HL-60 (cell line): ENCODE data around the gene INAVA.

Experiments
- DNase-seq, 2 experiments: peaks; one replicate each; pipeline ENCODE4 v3.0.0-alpha.2; 2010 to 2020; ENCODE audit warnings: low read depth in 1 of 2, low spot score in 1 of 2
- H3K27ac ChIP-seq: fragments of 250-450 bp; sonication (Bioruptor Pico); replicated peaks from 2 replicates; pipeline ENCODE4 v1.5.1; 2020; ENCODE audit warnings: mild to moderate bottlenecking, moderate library complexity
- H3K27me3 ChIP-seq: fragments of 250-450 bp; sonication (Bioruptor Pico); 2 replicates; pipeline ENCODE4 v1.5.1; 2021; ENCODE audit warnings: mild to moderate bottlenecking, moderate library complexity; ENCODE audit not compliant: insufficient read depth, poor library complexity, severe bottlenecking
- H3K4me3 ChIP-seq: replicated peaks from 2 replicates; pipeline ENCODE4 v1.5.1; 2011; ENCODE audit warnings: mild to moderate bottlenecking, control low read depth, low read length; ENCODE audit not compliant: insufficient read depth
- CTCF ChIP-seq: IDR thresholded peaks from one replicate; pipeline ENCODE4 v1.5.1; 2011; ENCODE audit warnings: low read length, control low read depth, inconsistent platforms; ENCODE audit not compliant: insufficient read depth
- GABPA ChIP-seq: IDR thresholded peaks from 2 replicates; pipeline ENCODE4 v1.6.1; 2012; ENCODE audit warnings: low read depth
- POLR2AphosphoS5 ChIP-seq: IDR thresholded peaks from 2 replicates; pipeline ENCODE4 v1.6.1; 2012; ENCODE audit warnings: low read depth
- REST ChIP-seq: IDR thresholded peaks from 2 replicates; pipeline ENCODE4 v1.6.1; 2012; ENCODE audit warnings: low read depth; ENCODE audit not compliant: insufficient replicate concordance
- SPI1 ChIP-seq: IDR thresholded peaks from 2 replicates; pipeline ENCODE4 v1.6.1; 2012; ENCODE audit warnings: low read depth, mild to moderate bottlenecking, borderline replicate concordance

The INAVA gene

GRCh38 chr1:200850554-200850953 lies 44.1 kb upstream of the INAVA start:
- TF ChIP-seq POLR2AphosphoS5, result no peak
- TF ChIP-seq REST, result no peak
- TF ChIP-seq GABPA, result no peak
- TF ChIP-seq SPI1, result no peak
- no peak for TF ChIP-seq CTCF
- H3K27ac ChIP-seq, result no peak overlapping the region
- DNase-seq, result no peak
- H3K4me3 ChIP-seq, result no peak overlapping the region
- H3K27me3 ChIP-seq, result no peaks in the 10 kb centered on the region

- Histone ChIP-seq H3K27ac (peak overlapping the region; percentile 58), H3K27me3 (no peaks in the 10 kb centered on the region), H3K4me3 (no peak overlapping the region)
- TF ChIP-seq GABPA (no peak), CTCF (no peak), SPI1 (no peak), REST (no peak), POLR2AphosphoS5 (no peak)
- DNase-seq, result no peak
Measured at GRCh38 chr1:200856716-200857357, 37.9 kb upstream of the INAVA start.

- peak; percentile 14 to 37 for DNase-seq
- H3K4me3 ChIP-seq, result no peak overlapping the region
- TF ChIP-seq REST, result no peak
- TF ChIP-seq SPI1, result no peak
- no peak for TF ChIP-seq CTCF
- no peak for TF ChIP-seq POLR2AphosphoS5
- TF ChIP-seq GABPA, result no peak
Measured at GRCh38 chr1:200857804-200858203, 36.9 kb upstream of the INAVA start.

More at GRCh38 chr1:200857804-200858203, 36.9 kb upstream of the INAVA start:
- peak overlapping the region; percentile 58 for H3K27ac ChIP-seq
- H3K27me3 ChIP-seq, result no peaks in the 10 kb centered on the region
